Fibroblast of the aortic adventitia (primary cell): Measurements from ENCODE around the gene ZNF536. TPM values are rescaled to one million over a fixed set of nuclear protein-coding genes. Genes with fewer than 3 reads are reported as not detected.

Experiments
- DNase-seq: peaks from one replicate; pipeline ENCODE4 v3.0.0-alpha.2; 2010; ENCODE audit warnings: low read depth
- H3K4me3 ChIP-seq: 2 replicates; pipeline ENCODE4 v1.5.1; 2011; ENCODE audit warnings: low read depth, mild to moderate bottlenecking, control low read depth, low read length, moderate library complexity
- total RNA-seq: library from RNA; depleted of rRNA; stranded (reverse); fragments of >200 nt; gene quantifications from 2 replicates; pipeline ENCODE4 v1.2.3, GENCODE V29; 2012; ENCODE audit warnings: low replicate concordance
- TF ChIP-seq, protein P1 (sequence below): IDR thresholded peaks from 2 replicates; pipeline ENCODE4 v1.5.1; 2011; ENCODE audit warnings: mild to moderate bottlenecking, low read length, control low read depth, inconsistent platforms; ENCODE audit not compliant: insufficient read depth

Gene ZNF536
- total RNA-seq, 1 donor, result 0.90 TPM

DNA sequence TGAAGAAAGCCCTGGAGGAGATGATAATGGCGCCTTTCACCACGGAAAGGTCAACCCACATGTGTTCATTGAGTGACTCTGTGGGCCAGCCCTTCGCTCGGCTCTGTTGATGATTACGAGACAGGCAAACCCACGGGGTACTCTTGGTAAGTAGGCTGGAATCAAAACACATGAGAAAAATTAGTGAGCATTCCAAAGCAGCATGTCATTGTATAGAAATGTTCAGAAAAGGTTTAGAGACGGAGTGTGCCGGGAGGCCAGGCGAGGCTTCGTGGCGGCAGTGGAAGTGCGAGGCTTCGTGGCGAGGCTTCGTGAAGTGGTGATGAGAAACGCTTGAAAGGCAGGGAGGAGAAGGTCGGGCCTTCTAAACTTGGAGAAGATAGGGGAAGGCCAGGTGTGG, 144.3 kb downstream of the ZNF536 start:
- no peak overlapping the region for H3K4me3 ChIP-seq
- no peak for DNase-seq
- TF ChIP-seq, protein P1, sequence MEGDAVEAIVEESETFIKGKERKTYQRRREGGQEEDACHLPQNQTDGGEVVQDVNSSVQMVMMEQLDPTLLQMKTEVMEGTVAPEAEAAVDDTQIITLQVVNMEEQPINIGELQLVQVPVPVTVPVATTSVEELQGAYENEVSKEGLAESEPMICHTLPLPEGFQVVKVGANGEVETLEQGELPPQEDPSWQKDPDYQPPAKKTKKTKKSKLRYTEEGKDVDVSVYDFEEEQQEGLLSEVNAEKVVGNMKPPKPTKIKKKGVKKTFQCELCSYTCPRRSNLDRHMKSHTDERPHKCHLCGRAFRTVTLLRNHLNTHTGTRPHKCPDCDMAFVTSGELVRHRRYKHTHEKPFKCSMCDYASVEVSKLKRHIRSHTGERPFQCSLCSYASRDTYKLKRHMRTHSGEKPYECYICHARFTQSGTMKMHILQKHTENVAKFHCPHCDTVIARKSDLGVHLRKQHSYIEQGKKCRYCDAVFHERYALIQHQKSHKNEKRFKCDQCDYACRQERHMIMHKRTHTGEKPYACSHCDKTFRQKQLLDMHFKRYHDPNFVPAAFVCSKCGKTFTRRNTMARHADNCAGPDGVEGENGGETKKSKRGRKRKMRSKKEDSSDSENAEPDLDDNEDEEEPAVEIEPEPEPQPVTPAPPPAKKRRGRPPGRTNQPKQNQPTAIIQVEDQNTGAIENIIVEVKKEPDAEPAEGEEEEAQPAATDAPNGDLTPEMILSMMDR, result no peak

- TF ChIP-seq, protein P1, result no peak
- no peak for DNase-seq
- H3K4me3 ChIP-seq, result no peak overlapping the region
Observed at GRCh38 chr19:30518965-30519606, 146.9 kb downstream of the ZNF536 start.

GRCh38 chr19:30519607-30520205, 147.5 kb downstream of the ZNF536 start:
- TF ChIP-seq, protein P1, result no peak
- no peak for DNase-seq
- no peak overlapping the region for H3K4me3 ChIP-seq

DNA sequence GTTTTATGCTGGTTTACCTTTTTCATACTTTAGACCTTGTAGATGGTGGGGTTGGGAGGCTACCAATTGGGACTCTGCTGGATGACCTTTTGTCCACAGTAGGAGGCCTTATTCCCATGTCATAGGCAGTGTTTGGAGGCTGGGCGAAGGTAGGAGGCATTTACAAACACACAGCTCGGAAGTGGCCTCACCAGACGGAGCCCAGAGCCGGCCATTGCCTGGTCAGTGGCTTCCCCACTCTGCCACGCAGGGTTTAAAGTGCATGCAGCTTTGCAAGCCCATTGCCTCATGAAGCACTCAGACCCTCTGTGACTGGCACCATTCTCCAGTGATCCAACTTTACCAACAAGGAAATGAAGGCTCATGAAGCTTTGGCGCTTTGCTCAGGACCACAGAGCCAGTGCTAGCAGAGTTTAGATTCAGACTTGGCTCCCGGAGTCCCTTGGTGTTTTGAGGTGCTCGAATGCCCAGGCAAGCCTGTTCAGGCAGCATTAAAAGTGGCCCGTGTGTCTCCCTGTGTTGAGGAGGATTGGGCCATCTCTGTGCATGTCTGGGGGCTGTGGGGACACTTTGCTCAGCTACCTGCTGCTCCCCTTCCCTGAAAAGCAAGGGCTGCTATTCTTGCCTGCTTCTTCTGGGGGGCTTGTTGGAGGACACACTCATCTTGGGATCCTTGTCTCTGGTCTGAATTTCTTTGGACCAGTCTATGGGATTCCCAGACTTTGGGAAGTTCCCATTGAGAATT, 148.7 kb downstream of the ZNF536 start:
- TF ChIP-seq, protein P1, result no peak
- no peak for DNase-seq
- no peak overlapping the region for H3K4me3 ChIP-seq

DNA sequence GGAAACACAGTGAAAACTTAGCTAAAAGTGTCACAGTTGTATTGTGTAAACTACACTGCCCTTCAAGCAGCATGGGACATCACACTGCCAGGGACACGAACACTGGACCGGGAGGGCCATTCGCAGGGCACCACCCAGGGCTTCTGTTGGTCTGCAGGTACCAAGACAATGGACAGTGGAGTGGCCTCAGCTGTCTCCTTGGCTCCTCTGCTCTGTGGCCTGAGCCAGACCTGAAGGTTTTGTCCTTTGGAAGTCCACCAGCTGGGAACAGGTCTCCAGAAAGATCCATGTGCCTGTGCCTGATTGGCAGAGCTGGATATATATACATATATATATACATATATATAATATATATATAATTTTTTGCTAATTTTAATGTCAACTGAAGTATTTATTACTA, 149.8 kb downstream of the ZNF536 start:
- DNase-seq, result no peak
- no peak overlapping the region for H3K4me3 ChIP-seq
- TF ChIP-seq, protein P1, result no peak

DNA sequence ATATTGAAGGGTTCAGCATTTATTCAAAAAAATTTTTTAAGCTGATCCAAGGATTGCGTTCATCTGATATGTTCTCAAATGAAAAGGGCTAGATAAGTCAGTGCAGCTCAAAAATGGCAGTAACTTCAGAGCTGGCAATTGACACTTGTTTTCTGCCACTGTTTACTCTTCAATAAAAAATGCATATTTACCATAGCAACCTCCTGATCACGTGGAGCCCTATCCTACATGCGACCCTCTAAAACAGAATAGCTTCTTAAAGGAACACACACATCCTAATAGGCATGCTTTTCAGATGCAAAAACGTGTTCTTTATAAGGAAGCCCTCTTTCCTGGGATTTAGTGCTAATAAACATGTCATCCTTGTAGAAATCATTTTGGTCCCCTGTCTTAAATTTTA, 150.2 kb downstream of the ZNF536 start:
- H3K4me3 ChIP-seq, result no peak overlapping the region
- no peak for DNase-seq
- TF ChIP-seq, protein P1, result no peak
